ENCODE results near the gene FSHB.
"Not testable (repeated sequence)": the region's sequence is repeated elsewhere in the genome, so short reads cannot be mapped to it uniquely, and the experiment has no call there.

Gene FSHB

GRCh38 chr11:30230714-30231113, at the start of gene FSHB:
TSS of gene FSHB (plus strand) at chr11:30231014. CDS start at chr11:30231903, 889 bp downstream.
- no peak for FAIRE-seq

- FAIRE-seq, result no peak
These were observed 44.1 kb upstream of the FSHB start for GRCh38 chr11:30186748-30187147.

- no peak for FAIRE-seq
These were observed 38.2 kb upstream of the FSHB start for GRCh38 chr11:30192620-30193019.

- FAIRE-seq, result no peak
These were observed 34.2 kb upstream of the FSHB start for GRCh38 chr11:30196400-30197206.

GRCh38 chr11:30197869-30198268, 32.9 kb upstream of the FSHB start:
- FAIRE-seq, result no peak

- FAIRE-seq, result not testable (repeated sequence)
These were observed 27.8 kb upstream of the FSHB start for GRCh38 chr11:30202989-30203388.

GRCh38 chr11:30203850-30204249, 27.0 kb upstream of the FSHB start:
- FAIRE-seq, result no peak

GRCh38 chr11:30206249-30206996, 24.4 kb upstream of the FSHB start:
- no peak for FAIRE-seq

GRCh38 chr11:30210357-30210756, 20.5 kb upstream of the FSHB start:
- FAIRE-seq, result no peak

GRCh38 chr11:30216534-30216933, 14.3 kb upstream of the FSHB start:
- no peak for FAIRE-seq

- FAIRE-seq, result no peak
These were observed 12.5 kb upstream of the FSHB start for GRCh38 chr11:30218278-30218677.

GRCh38 chr11:30225642-30226041, 5.2 kb upstream of the FSHB start:
- FAIRE-seq, result no peak

- FAIRE-seq, result no peak
These were observed 2.4 kb upstream of the FSHB start for GRCh38 chr11:30228323-30228884.

- FAIRE-seq, result no peak
These were observed 8.2 kb downstream of the FSHB start for GRCh38 chr11:30239025-30239424.

GRCh38 chr11:30244265-30244664, 13.5 kb downstream of the FSHB start:
- no peak for FAIRE-seq

- FAIRE-seq, result no peak
These were observed 14.8 kb downstream of the FSHB start for GRCh38 chr11:30245621-30246020.

- FAIRE-seq, result no peak
These were observed 23.8 kb downstream of the FSHB start for GRCh38 chr11:30254307-30255298.

- FAIRE-seq, result no peak
These were observed 24.8 kb downstream of the FSHB start for GRCh38 chr11:30255637-30256036.

GRCh38 chr11:30257058-30257457, 26.2 kb downstream of the FSHB start:
- no peak for FAIRE-seq

- no peak for FAIRE-seq
These were observed 27.9 kb downstream of the FSHB start for GRCh38 chr11:30258679-30259078.

GRCh38 chr11:30260813-30261212, 30.0 kb downstream of the FSHB start:
- FAIRE-seq, result no peak

- no peak for FAIRE-seq
These were observed 31.0 kb downstream of the FSHB start for GRCh38 chr11:30261821-30262220.

GRCh38 chr11:30268638-30269037, 37.8 kb downstream of the FSHB start:
- not testable (repeated sequence) for FAIRE-seq
